AG04450 (cell line): ENCODE data around the gene RASSF1. TPM values are rescaled to one million over a fixed set of nuclear protein-coding genes. Genes with fewer than 3 reads are reported as not detected.
A peak's percentile ranks its signal among the peaks of the same experiment; 100 is the strongest.

Experiments used
- CTCF ChIA-PET: fragments of 300-600, 350-600 bp; formaldehyde crosslinking; extraction: SDS; loops from one replicate; lab custom pipeline; 2022; ENCODE audit warnings: antibody characterized with exemption, inconsistent platforms; lab: Charles Lee
- POLR2A ChIA-PET: fragments of 350-600 bp; formaldehyde crosslinking; extraction: SDS; loops from one replicate; lab custom pipeline; 2021; ENCODE audit warnings: antibody characterized with exemption, inconsistent platforms; lab: Yijun Ruan, JAX
- DNase-seq: peaks from one replicate; pipeline ENCODE4 v3.0.0-alpha.2; 2011; ENCODE audit warnings: low read depth, low spot score
- H3K27ac ChIP-seq: one replicate; pipeline ENCODE4 v1.5.1; 2012; ENCODE audit warnings: low read depth, low read length, control low read depth
- H3K27me3 ChIP-seq: one replicate; pipeline ENCODE4 v1.6.0; 2012; ENCODE audit warnings: low read length; ENCODE audit not compliant: control insufficient read depth, insufficient read depth
- H3K4me3 ChIP-seq: 2 replicates; pipeline ENCODE4 v1.5.1; 2011; ENCODE audit warnings: mild to moderate bottlenecking, low read depth, low read length, control low read depth
- H3K9me3 ChIP-seq: 2 replicates; pipeline ENCODE4 v1.5.1; 2012; ENCODE audit warnings: low read length; ENCODE audit not compliant: control insufficient read depth, insufficient read depth
- CTCF ChIP-seq: IDR thresholded peaks from 2 replicates; pipeline ENCODE4 v1.5.1; 2011; ENCODE audit warnings: low read depth, low read length, control low read depth, inconsistent platforms
- polyA plus RNA-seq: library from polyadenylated mRNA; depleted of rRNA; stranded (reverse); fragments of >200 nt; gene quantifications from 2 replicates; pipeline ENCODE4 v1.2.3, GENCODE V29; 2011

The RASSF1 gene
- polyA plus RNA-seq, 1 experiment: 25.1 TPM

DNA sequence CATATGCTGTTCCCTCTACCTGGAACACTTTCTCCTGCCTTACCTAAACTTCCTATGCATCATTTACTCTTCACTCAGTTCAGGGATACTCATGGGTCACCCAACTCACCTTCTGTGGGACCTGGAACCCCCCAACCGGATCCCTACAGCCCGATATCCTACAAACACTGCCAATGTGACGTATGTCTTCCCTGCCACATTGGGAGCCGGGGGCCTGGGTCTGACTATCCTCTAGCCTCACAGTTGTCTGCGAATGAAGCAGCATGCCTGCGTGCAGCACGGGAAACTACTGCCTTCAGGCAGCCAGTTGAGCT, 9.5 kb upstream of the RASSF1 start:
- POLR2A ChIA-PET: interaction anchor here (0.8 to 1.8 kb wide), 6 partner anchors 9 to 219 kb away, joined by 3 to 11 read pairs (median 5); partner anchors contain the start of genes HYAL3, NAA80, RASSF1 and TMEM115
- no peaks in the 10 kb centered on the region for H3K9me3 ChIP-seq
- CTCF ChIA-PET: interaction anchor here (1.0 to 6.7 kb wide), 4 partner anchors 193 to 264 kb away, joined by 3 to 76 read pairs (median 29); no protein-coding TSS in a partner anchor
- no peaks in the 10 kb centered on the region for H3K27me3 ChIP-seq
- TF ChIP-seq CTCF: no peak
- H3K4me3 ChIP-seq: peak overlapping the region; percentile 97
- DNase-seq: no peak
- H3K27ac ChIP-seq: no peak overlapping the region

DNA sequence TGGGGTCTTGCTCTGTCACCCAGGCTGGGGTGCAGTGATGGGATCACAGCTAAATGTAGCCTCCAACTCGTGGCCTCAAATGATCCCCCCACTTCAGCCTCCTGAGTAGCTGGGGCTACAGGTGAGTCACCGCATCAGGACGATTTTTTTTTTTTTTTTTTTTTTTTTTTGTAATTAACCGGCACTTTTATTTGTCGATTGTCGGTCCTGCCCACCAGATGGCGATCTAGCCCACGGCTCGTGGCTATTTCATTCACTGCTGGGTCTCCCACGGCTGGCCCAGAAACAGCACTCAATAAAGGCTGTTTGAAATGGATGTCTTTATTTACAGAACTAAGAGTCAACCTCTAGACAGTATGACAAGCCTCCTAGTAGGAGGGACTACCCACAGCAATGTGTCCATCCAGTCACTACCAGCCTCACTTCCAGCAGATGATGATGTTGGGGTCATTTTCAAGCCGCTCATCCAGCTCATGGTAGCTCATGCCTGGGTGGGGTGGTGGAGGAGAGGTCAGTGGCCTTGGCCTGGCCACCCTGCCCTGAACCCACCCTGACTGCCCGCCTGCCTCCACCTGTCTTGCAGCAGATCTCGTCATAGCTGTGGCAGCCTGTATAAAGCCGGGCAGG, 6.7 kb upstream of the RASSF1 start:
- H3K27me3 ChIP-seq: no peaks in the 10 kb centered on the region
- TF ChIP-seq CTCF: peak; percentile 70
- H3K4me3 ChIP-seq: no peak overlapping the region
- peak overlapping the region; percentile 39 for H3K27ac ChIP-seq
- H3K9me3 ChIP-seq: no peaks in the 10 kb centered on the region
- ChIA-PET CTCF (interaction anchor here (0.6 to 6.7 kb wide), 17 partner anchors 10 to 251 kb away, joined by 3 to 76 read pairs (median 6); partner anchors contain the start of genes HEMK1 and TUSC2), POLR2A (interaction anchor here (0.7 to 0.9 kb wide), 2 partner anchors 10 to 12 kb away, joined by 3 to 5 read pairs; no protein-coding TSS in a partner anchor)
- no peak for DNase-seq

- no peaks in the 10 kb centered on the region for H3K27me3 ChIP-seq
- no peaks in the 10 kb centered on the region for H3K9me3 ChIP-seq
- no peak for DNase-seq
- TF ChIP-seq CTCF: no peak
- ChIA-PET CTCF (interaction anchor here (6.6 to 6.7 kb wide), 2 partner anchors 197 to 204 kb away, joined by 53 to 76 read pairs; no protein-coding TSS in a partner anchor), POLR2A (interaction anchor here (0.7 kb wide), 1 partner anchor 11 kb away, joined by 4 read pairs; no protein-coding TSS in a partner anchor)
- H3K4me3 ChIP-seq: peak within 1 kb of the TSS; percentile 60
- no peak within 1 kb of the TSS for H3K27ac ChIP-seq
Observed at GRCh38 chr3:50345586-50346234, 5.1 kb upstream of the RASSF1 start, which contains the start of gene ZMYND10. Gene ZMYND10 (minus strand): TSS chr3:50345732. CDS start chr3:50345579, 153 bp downstream.

- no peak for TF ChIP-seq CTCF
- Histone ChIP-seq H3K4me3 (peak overlapping the region; percentile 60), H3K27ac (no peak overlapping the region), H3K27me3 (no peaks in the 10 kb centered on the region), H3K9me3 (no peaks in the 10 kb centered on the region)
- POLR2A ChIA-PET: interaction anchor here (0.7 kb wide), 1 partner anchor 11 kb away, joined by 4 read pairs; no protein-coding TSS in a partner anchor
- CTCF ChIA-PET: interaction anchor here (6.6 to 6.7 kb wide), 2 partner anchors 198 to 205 kb away, joined by 53 to 76 read pairs; no protein-coding TSS in a partner anchor
- DNase-seq: no peak
Observed at GRCh38 chr3:50345008-50345407, 4.4 kb upstream of the RASSF1 start.
